Thoracic aorta (tissue), 2 donors: ENCODE data around the gene TRIM41. TPM values are rescaled to one million over a fixed set of nuclear protein-coding genes. Genes with fewer than 3 reads are reported as not detected.

Source experiments
- ATAC-seq: fragments of 150-250 bp; one replicate; pipeline ENCODE4 v1.8.0; 2017; ENCODE audit warnings: low read depth; ENCODE audit not compliant: insufficient number of reproducible peaks, low FRiP score
- DNase-seq: peaks from one replicate; pipeline ENCODE4 v3.0.0-alpha.2; 2020; ENCODE audit warnings: low spot score
- H3K27ac ChIP-seq, 2 donors: fragments of 200-600 bp; sonication (generic); 1 replicate in 1 of 2; 2 replicates in 1 of 2; pipeline ENCODE4 v1.5.1; 2016; ENCODE audit warnings: mild to moderate bottlenecking in 2 of 2, moderate library complexity in 2 of 2
- H3K27me3 ChIP-seq: fragments of 200-600 bp; sonication (generic); replicated peaks from 2 replicates; pipeline ENCODE4 v1.6.0; 2016; ENCODE audit warnings: mild to moderate bottlenecking; ENCODE audit not compliant: insufficient read depth
- H3K36me3 ChIP-seq: fragments of 200-600 bp; sonication (generic); one replicate; pipeline ENCODE4 v1.5.1; 2016
- H3K4me1 ChIP-seq, 2 donors: fragments of 200-600 bp; sonication (generic); 1 replicate in 1 of 2; 2 replicates in 1 of 2; pipeline versions ENCODE4 v1.5.1 to v1.6.0; 2016; ENCODE audit warnings: low read depth in 2 of 2, mild to moderate bottlenecking in 1 of 2; ENCODE audit not compliant: control insufficient read depth in 1 of 2
- H3K4me3 ChIP-seq: fragments of 200-600 bp; sonication (generic); 2 replicates; pipeline ENCODE4 v1.5.1; 2016; ENCODE audit warnings: mild to moderate bottlenecking
- H3K9me3 ChIP-seq: fragments of 200-600 bp; sonication (generic); 2 replicates; pipeline ENCODE4 v1.5.1; 2016
- total RNA-seq, 2 donors: library from RNA; depleted of rRNA; stranded (reverse); fragments of >200 nt; gene quantifications; one replicate each; pipeline versions ENCODE4 v1.1.0 to v1.2.3, GENCODE V29; 2016
- TF ChIP-seq, protein P1 (sequence below): fragments of 200-600 bp; sonication (generic); IDR thresholded peaks from one replicate; pipeline ENCODE4 v1.5.1; 2019; ENCODE audit warnings: antibody characterized with exemption

The TRIM41 gene
- total RNA-seq, 2 donors from 2014 or later = 12.2 to 12.4 TPM

DNA sequence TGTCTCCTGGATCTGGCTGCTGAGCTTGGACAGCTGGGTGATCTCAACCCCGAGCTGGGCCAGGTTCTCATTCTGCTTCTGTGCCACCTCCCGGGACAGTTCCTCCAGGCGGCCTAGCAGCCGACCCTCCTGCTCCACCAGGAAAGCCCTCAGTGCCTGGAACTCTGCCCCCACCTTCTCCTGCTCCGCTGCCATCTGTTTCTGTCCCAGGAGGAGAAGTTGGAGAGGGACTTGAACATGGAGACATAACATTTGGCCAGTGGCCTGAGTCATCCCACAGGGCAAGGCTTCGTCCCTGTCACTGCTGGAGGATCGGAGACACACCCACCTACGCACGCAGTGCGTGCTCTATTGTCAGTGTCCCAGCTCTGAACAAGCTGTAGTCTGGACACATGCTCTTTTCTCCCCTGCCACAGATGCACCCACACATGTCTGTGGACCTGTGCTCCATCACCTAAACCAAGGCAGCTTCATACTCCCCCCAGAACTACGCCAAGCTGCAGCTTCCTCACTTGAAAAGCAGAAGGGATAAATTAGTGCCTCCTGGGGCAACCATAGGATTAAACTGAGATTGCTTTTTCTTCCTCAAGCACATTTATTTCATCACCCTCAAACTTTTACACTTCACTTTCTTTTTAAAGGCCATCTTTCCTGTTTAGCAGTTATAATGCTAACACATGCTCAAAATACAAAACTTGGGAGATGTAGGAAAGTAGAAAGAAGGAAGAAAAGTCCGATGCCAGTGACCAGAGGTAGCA, 23.0 kb upstream of the TRIM41 start:
- H3K27me3 ChIP-seq = no peaks in the 10 kb centered on the region
- TF ChIP-seq, protein P1, sequence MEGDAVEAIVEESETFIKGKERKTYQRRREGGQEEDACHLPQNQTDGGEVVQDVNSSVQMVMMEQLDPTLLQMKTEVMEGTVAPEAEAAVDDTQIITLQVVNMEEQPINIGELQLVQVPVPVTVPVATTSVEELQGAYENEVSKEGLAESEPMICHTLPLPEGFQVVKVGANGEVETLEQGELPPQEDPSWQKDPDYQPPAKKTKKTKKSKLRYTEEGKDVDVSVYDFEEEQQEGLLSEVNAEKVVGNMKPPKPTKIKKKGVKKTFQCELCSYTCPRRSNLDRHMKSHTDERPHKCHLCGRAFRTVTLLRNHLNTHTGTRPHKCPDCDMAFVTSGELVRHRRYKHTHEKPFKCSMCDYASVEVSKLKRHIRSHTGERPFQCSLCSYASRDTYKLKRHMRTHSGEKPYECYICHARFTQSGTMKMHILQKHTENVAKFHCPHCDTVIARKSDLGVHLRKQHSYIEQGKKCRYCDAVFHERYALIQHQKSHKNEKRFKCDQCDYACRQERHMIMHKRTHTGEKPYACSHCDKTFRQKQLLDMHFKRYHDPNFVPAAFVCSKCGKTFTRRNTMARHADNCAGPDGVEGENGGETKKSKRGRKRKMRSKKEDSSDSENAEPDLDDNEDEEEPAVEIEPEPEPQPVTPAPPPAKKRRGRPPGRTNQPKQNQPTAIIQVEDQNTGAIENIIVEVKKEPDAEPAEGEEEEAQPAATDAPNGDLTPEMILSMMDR = no peak
- ATAC-seq (no peak), DNase-seq (no peak)
- peaks cover 4 to 13% of the 10 kb centered on the region in 2 donors for H3K4me1 ChIP-seq
- H3K4me3 ChIP-seq = no peak overlapping the region
- no peaks in the 10 kb centered on the region for H3K9me3 ChIP-seq
- no peak overlapping the region for H3K27ac ChIP-seq
- no peaks in the 10 kb centered on the region for H3K36me3 ChIP-seq

DNA sequence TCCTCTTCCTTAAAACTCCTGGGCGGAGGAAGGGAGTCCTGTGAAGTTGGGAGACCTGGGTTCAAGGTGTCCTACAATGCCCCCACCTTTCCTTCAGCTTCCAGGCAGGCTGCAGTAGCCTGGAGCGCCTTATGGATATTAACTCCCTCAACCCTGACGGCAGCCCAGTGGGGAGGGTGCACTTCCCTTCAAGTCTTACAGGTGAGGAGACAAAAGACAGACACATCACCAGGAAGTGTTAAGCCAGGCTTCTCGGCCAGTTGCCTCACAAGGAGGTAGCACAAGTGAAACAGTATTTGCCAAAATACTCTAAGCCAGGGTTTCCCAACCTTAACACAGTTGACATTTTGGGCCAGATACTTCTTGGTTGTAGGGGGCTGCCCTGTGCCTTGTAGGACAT, 22.3 kb upstream of the TRIM41 start:
- H3K9me3 ChIP-seq = no peaks in the 10 kb centered on the region
- H3K36me3 ChIP-seq = no peaks in the 10 kb centered on the region
- peaks cover 7 to 20% of the 10 kb centered on the region in 2 donors for H3K4me1 ChIP-seq
- H3K27me3 ChIP-seq = no peaks in the 10 kb centered on the region
- no peak overlapping the region for H3K4me3 ChIP-seq
- no peak for ATAC-seq
- no peak for DNase-seq
- TF ChIP-seq, protein P1 = no peak
- no peak overlapping the region for H3K27ac ChIP-seq

DNA sequence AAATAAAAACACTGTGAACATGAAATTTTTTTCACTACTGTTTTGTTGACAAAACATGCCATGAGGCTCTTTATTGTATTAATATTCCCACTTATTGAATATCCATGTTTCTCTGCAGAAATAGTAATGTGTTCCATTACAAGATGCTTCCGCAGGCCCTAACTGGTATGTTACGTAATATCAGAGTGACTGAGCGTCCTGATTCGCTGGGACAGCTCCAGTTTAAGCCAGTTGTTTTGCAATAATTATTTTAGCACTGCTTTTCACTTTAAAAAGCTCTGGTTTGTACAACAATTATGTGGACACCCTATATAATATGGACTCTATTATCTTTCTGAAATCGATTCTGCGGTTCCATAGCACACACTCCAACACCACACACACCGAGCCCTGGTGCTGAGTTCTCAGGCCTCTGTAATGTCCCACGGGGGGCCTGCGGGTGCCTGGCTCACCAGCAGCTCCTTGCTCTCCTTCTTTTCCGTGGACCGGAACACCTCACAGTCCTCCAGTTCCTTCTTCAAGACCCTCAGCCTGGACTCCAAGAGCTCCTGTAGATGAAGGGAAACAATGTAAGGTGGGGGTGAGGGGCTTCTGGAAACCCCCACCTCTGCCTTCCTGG, 19.9 kb upstream of the TRIM41 start:
- ATAC-seq = no peak
- H3K4me3 ChIP-seq = peak overlapping the region; percentile 89

DNA sequence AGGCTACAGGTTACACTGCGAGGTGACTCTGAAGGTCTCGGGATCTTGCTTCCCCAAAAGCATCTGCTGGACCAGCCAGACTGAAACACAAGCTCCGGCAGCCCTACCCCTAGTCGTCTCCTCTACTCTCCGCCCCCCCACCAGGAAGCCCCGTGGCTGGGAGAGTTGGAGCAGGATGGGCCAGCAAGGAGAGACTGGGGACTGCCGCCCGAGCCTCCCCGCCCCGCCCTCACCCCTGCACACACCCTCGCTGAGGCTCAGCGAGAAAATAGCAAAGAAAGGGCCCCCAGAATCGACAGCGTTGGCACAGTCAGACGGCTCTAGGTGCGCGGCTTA, 19.3 kb upstream of the TRIM41 start:
- DNase-seq = no peak
- H3K4me3 ChIP-seq = peak overlapping the region; percentile 89
- TF ChIP-seq, protein P1 = no peak
- no peaks in the 10 kb centered on the region for H3K27me3 ChIP-seq
- H3K4me1 ChIP-seq = peaks cover 18 to 27% of the 10 kb centered on the region in 2 donors
- ATAC-seq = no peak
- no peak overlapping the region for H3K27ac ChIP-seq
- no peaks in the 10 kb centered on the region for H3K9me3 ChIP-seq
- no peaks in the 10 kb centered on the region for H3K36me3 ChIP-seq

More for the DNA sequence above, 19.9 kb upstream of the TRIM41 start:
- H3K27ac ChIP-seq = no peak overlapping the region
- H3K4me1 ChIP-seq = peaks cover 18 to 27% of the 10 kb centered on the region in 2 donors
- no peaks in the 10 kb centered on the region for H3K27me3 ChIP-seq
- TF ChIP-seq, protein P1 = no peak
- H3K9me3 ChIP-seq = no peaks in the 10 kb centered on the region
- no peaks in the 10 kb centered on the region for H3K36me3 ChIP-seq
- DNase-seq = no peak

DNA sequence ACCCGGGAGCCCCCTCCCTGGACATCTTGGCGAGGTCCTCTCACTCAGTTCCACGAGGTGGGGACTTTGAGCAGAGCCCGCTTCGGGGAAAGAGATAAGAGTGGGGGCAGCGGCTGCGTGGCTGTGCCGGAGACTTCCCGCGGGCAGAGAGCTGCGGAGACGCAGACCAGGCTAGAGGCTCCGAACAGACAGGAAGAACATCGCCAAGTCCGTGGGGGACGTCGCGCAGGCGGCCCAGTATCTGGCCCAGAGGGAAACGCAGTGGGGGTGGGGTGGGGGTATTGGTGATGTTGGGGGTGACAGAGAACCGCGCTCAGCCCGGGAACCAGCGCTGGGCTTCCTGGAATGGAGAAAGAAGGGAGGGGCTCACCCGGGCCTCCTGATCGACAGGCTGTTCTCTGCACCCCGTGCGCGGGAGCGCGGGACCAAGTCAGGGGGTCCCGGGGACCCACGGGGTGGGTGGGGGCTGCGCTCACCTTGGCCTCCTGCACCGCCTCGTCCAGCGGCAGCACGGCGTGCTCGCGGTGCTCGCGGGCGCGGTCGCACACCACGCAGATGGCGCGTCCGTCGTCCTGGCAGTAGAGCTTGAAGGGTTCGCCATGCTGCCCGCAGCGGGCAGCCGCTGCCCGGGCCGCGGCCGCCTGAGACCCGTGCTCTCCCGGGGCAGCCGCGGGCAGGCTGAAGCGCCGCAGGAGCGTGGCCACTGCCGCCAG, 18.8 kb upstream of the TRIM41 start:
- H3K4me1 ChIP-seq = peaks cover 18 to 27% of the 10 kb centered on the region in 2 donors
- H3K9me3 ChIP-seq = no peaks in the 10 kb centered on the region
- DNase-seq = no peak
- ATAC-seq = peak; percentile 10
- H3K27ac ChIP-seq = peak overlapping the region; percentile 5 to 89
- TF ChIP-seq, protein P1 = no peak
- no peaks in the 10 kb centered on the region for H3K27me3 ChIP-seq
- H3K36me3 ChIP-seq = no peaks in the 10 kb centered on the region
- H3K4me3 ChIP-seq = peak overlapping the region; percentile 89
